ENCODE results near the gene GOLT1B.

GOLT1B gene

GRCh38 chr12:21526053-21526452 is 24.5 kb downstream of the GOLT1B start, which contains the start of gene SPX:
Gene SPX, plus strand, starts transcription at chr12:21526296. Its CDS starts 177 bp downstream, at chr12:21526473.
- DNase-seq = no peak

GRCh38 chr12:21526721-21527345 is 25.2 kb downstream of the GOLT1B start:
- DNase-seq = no peak

GRCh38 chr12:21527451-21528180 is 26.0 kb downstream of the GOLT1B start:
- DNase-seq = peak; percentile 29 to 79

GRCh38 chr12:21528953-21529352 is 27.4 kb downstream of the GOLT1B start:
- DNase-seq = no peak

- DNase-seq = no peak
Measured at GRCh38 chr12:21529456-21529855, 27.9 kb downstream of the GOLT1B start.

GRCh38 chr12:21538061-21538653 is 36.6 kb downstream of the GOLT1B start:
- DNase-seq = no peak

- DNase-seq = no peak
Measured at GRCh38 chr12:21539797-21540196, 38.2 kb downstream of the GOLT1B start.

GRCh38 chr12:21541773-21542172 is 40.2 kb downstream of the GOLT1B start:
- DNase-seq = no peak

- no peak for DNase-seq
Measured at GRCh38 chr12:21542403-21542802, 40.8 kb downstream of the GOLT1B start.

GRCh38 chr12:21543151-21543550 is 41.6 kb downstream of the GOLT1B start:
- no peak for DNase-seq

GRCh38 chr12:21545557-21545956 is 44.0 kb downstream of the GOLT1B start:
- no peak for DNase-seq

GRCh38 chr12:21546716-21547115 is 45.1 kb downstream of the GOLT1B start:
- no peak for DNase-seq

- DNase-seq = no peak
Measured at GRCh38 chr12:21547437-21547836, 45.8 kb downstream of the GOLT1B start.

GRCh38 chr12:21551841-21552465 is 50.4 kb downstream of the GOLT1B start:
- DNase-seq = peak in 1 of 2 experiments; percentile 8

- DNase-seq = no peak
Measured at GRCh38 chr12:21552635-21553328, 51.2 kb downstream of the GOLT1B start.

- DNase-seq = peak in 1 of 2 experiments; percentile 39
Measured at GRCh38 chr12:21553329-21553675, 51.7 kb downstream of the GOLT1B start.

- DNase-seq = no peak
Measured at GRCh38 chr12:21558100-21558679, 56.6 kb downstream of the GOLT1B start.

- DNase-seq = no peak
Measured at GRCh38 chr12:21559855-21560569, 58.4 kb downstream of the GOLT1B start.

- DNase-seq = no peak
Measured at GRCh38 chr12:21561158-21561557, 59.6 kb downstream of the GOLT1B start.

GRCh38 chr12:21562859-21563258 is 61.3 kb downstream of the GOLT1B start:
- no peak for DNase-seq

GRCh38 chr12:21566223-21566906 is 64.8 kb downstream of the GOLT1B start:
- DNase-seq = no peak

Measured in NCI-H524 (cell line).